ENCODE data around the gene OTUD6A.

OTUD6A gene

GRCh38 chrX:70062076-70062475 lies at the start of gene OTUD6A:
TSS of gene OTUD6A (plus strand) at chrX:70062457. CDS start at chrX:70062525, 68 bp downstream.
- H3K4me3 ChIP-seq (ENCODE audit: control insufficient read depth, low read depth, low read length): no peak within 1 kb of the TSS
- DNase-seq (ENCODE audit: low read depth): no peak
- no peak for TF ChIP-seq CTCF (IDR thresholded peaks at IDR 0.05; ENCODE audit: control insufficient read depth, insufficient read depth, low read depth, low read length, missing control alignments)

GRCh38 chrX:70012756-70013155 lies 49.5 kb upstream of the OTUD6A start:
- no peak for TF ChIP-seq CTCF (IDR thresholded peaks at IDR 0.05; ENCODE audit: control insufficient read depth, insufficient read depth, low read depth, low read length, missing control alignments)
- no peak for DNase-seq (ENCODE audit: low read depth)
- no peak overlapping the region for H3K4me3 ChIP-seq (ENCODE audit: control insufficient read depth, low read depth, low read length)

GRCh38 chrX:70013466-70014381 lies 48.5 kb upstream of the OTUD6A start:
- H3K4me3 ChIP-seq (ENCODE audit: control insufficient read depth, low read depth, low read length): no peak overlapping the region
- TF ChIP-seq CTCF (IDR thresholded peaks at IDR 0.05; ENCODE audit: control insufficient read depth, insufficient read depth, low read depth, low read length, missing control alignments): no peak
- no peak for DNase-seq (ENCODE audit: low read depth)

- TF ChIP-seq CTCF (IDR thresholded peaks at IDR 0.05; ENCODE audit: control insufficient read depth, insufficient read depth, low read depth, low read length, missing control alignments): no peak
- DNase-seq (ENCODE audit: low read depth): no peak
- H3K4me3 ChIP-seq (ENCODE audit: control insufficient read depth, low read depth, low read length): no peak overlapping the region
Observed at GRCh38 chrX:70016513-70016912, 45.7 kb upstream of the OTUD6A start.

- no peak for DNase-seq (ENCODE audit: low read depth)
- H3K4me3 ChIP-seq (ENCODE audit: control insufficient read depth, low read depth, low read length): no peak overlapping the region
- TF ChIP-seq CTCF (IDR thresholded peaks at IDR 0.05; ENCODE audit: control insufficient read depth, insufficient read depth, low read depth, low read length, missing control alignments): no peak
Observed at GRCh38 chrX:70022616-70023015, 39.6 kb upstream of the OTUD6A start.

GRCh38 chrX:70025464-70025863 lies 36.8 kb upstream of the OTUD6A start:
- no peak overlapping the region for H3K4me3 ChIP-seq (ENCODE audit: control insufficient read depth, low read depth, low read length)
- no peak for DNase-seq (ENCODE audit: low read depth)
- TF ChIP-seq CTCF (IDR thresholded peaks at IDR 0.05; ENCODE audit: control insufficient read depth, insufficient read depth, low read depth, low read length, missing control alignments): no peak
